Activated CD8-positive, alpha-beta memory T cell treated with anti-CD3 and anti-CD28 coated beads, Interleukin-2, amount 10 ng/mL, durations not matched to agents 7 days and 5 days (primary cell): ENCODE data around the gene PHKG1. TPM values are rescaled to one million over a fixed set of nuclear protein-coding genes. Genes with fewer than 3 reads are reported as not detected.
"Not testable (repeated sequence)": the region's sequence is repeated elsewhere in the genome, so short reads cannot be mapped to it uniquely, and the experiment has no call there.

ENCODE experiments used
- ATAC-seq: fragments of 150-1000 bp; cut with Tn5 transposase; one replicate; pipeline ENCODE4 v1.10.0; 2021; ENCODE audit warnings: moderate library complexity
- CTCF ChIA-PET: fragments of 350-600 bp; sonication (Branson Sonifier 250); formaldehyde crosslinking; loops from one replicate; lab custom pipeline; 2021; ENCODE audit warnings: antibody characterized with exemption; lab: Charles Lee
- DNase-seq: peaks from one replicate; pipeline ENCODE4 v3.0.0-alpha.2; 2020
- H3K27ac Mint-ChIP-seq: one replicate; pipeline ENCODE4 v1.8.0; 2021; ENCODE audit warnings: mild to moderate bottlenecking, mixed read lengths
- H3K27me3 Mint-ChIP-seq: one replicate; pipeline ENCODE4 v1.8.0; 2021; ENCODE audit warnings: mixed read lengths
- H3K36me3 Mint-ChIP-seq: one replicate; pipeline ENCODE4 v1.8.0; 2021; ENCODE audit warnings: mild to moderate bottlenecking, mixed read lengths
- H3K4me1 Mint-ChIP-seq: one replicate; pipeline ENCODE4 v1.8.0; 2021; ENCODE audit warnings: mixed read lengths
- H3K4me3 Mint-ChIP-seq: one replicate; pipeline ENCODE4 v1.8.0; 2021; ENCODE audit warnings: mild to moderate bottlenecking, moderate library complexity, mixed read lengths
- H3K9me3 Mint-ChIP-seq: one replicate; pipeline ENCODE4 v1.8.0; 2022; ENCODE audit warnings: low read depth, mixed read lengths
- total RNA-seq, 2 experiments: library from RNA; stranded (reverse); gene quantifications; one replicate each; pipeline ENCODE4 v1.2.3, GENCODE V29; 2021

Gene PHKG1
- total RNA-seq, 2 experiments from 2014 or later: 1.8 to 2.5 TPM

- Mint-ChIP-seq H3K9me3 (no peaks in the 10 kb centered on the region), H3K27me3 (no peaks in the 10 kb centered on the region), H3K36me3 (peaks cover 10% of the 10 kb centered on the region), H3K27ac (no peak overlapping the region), H3K4me3 (no peak overlapping the region), H3K4me1 (peaks cover 3% of the 10 kb centered on the region)
- CTCF ChIA-PET: interaction anchor here (1.0 kb wide), 1 partner anchor 14 kb away, joined by 6 read pairs; the partner anchor contains the start of gene SUMF2
- DNase-seq (no peak), ATAC-seq (no peak)
Observed at GRCh38 chr7:56078196-56078595, 14.6 kb downstream of the PHKG1 start.

- CTCF ChIA-PET: interaction anchor here (1.0 kb wide), 1 partner anchor 14 kb away, joined by 6 read pairs; the partner anchor contains the start of gene SUMF2
- Mint-ChIP-seq H3K9me3 (no peaks in the 10 kb centered on the region), H3K27ac (no peak overlapping the region), H3K4me3 (no peak overlapping the region), H3K27me3 (no peaks in the 10 kb centered on the region), H3K4me1 (peaks cover 3% of the 10 kb centered on the region), H3K36me3 (peaks cover 14% of the 10 kb centered on the region)
- no peak for ATAC-seq
- no peak for DNase-seq
Observed at GRCh38 chr7:56077681-56078080, 15.1 kb downstream of the PHKG1 start.

GRCh38 chr7:56074371-56074791, 18.4 kb downstream of the PHKG1 start:
- peak; percentile 75 for DNase-seq
- CTCF ChIA-PET: interaction anchor here (0.6 to 3.1 kb wide), 21 partner anchors 9 to 433 kb away, joined by 3 to 20 read pairs (median 6); partner anchors contain the start of genes CCT6A, CHCHD2, PHKG1 and PSPH
- Mint-ChIP-seq H3K4me1 (peaks cover 3% of the 10 kb centered on the region), H3K9me3 (no peaks in the 10 kb centered on the region), H3K27ac (peak overlapping the region; percentile 33), H3K4me3 (no peak overlapping the region), H3K36me3 (peaks cover 20% of the 10 kb centered on the region), H3K27me3 (no peaks in the 10 kb centered on the region)
- ATAC-seq: peak; percentile 83

- H3K36me3 Mint-ChIP-seq: peaks cover 39% of the 10 kb centered on the region
- not testable (repeated sequence) for H3K4me3 Mint-ChIP-seq, H3K9me3 Mint-ChIP-seq, H3K27me3 Mint-ChIP-seq, H3K27ac Mint-ChIP-seq, ATAC-seq, DNase-seq
- CTCF ChIA-PET: interaction anchor here (0.9 to 4.2 kb wide), 5 partner anchors 8 to 425 kb away, joined by 3 to 20 read pairs (median 5); partner anchors contain the start of genes CCT6A and PSPH
- H3K4me1 Mint-ChIP-seq: peaks cover 32% of the 10 kb centered on the region
Observed at GRCh38 chr7:56066376-56066775, 26.4 kb downstream of the PHKG1 start.

- no peaks in the 10 kb centered on the region for H3K9me3 Mint-ChIP-seq
- CTCF ChIA-PET: interaction anchor here (1.0 to 4.2 kb wide), 7 partner anchors 9 to 491 kb away, joined by 3 to 20 read pairs (median 11); partner anchors contain the start of genes CCT6A, CHCHD2, NIPSNAP2 and PSPH
- DNase-seq: peak; percentile 91
- H3K4me3 Mint-ChIP-seq: peak within 1 kb of the TSS; percentile 89
- peak; percentile 95 for ATAC-seq
- peaks cover 48% of the 10 kb centered on the region for H3K36me3 Mint-ChIP-seq
- H3K27ac Mint-ChIP-seq: peak within 1 kb of the TSS; percentile 92
- peaks cover 45% of the 10 kb centered on the region for H3K4me1 Mint-ChIP-seq
- H3K27me3 Mint-ChIP-seq: no peaks in the 10 kb centered on the region
Observed at GRCh38 chr7:56063882-56064625, 28.7 kb downstream of the PHKG1 start, which contains the start of gene SUMF2. Gene SUMF2, plus strand, starts transcription at chr7:56064286. Its CDS starts 26 bp downstream, at chr7:56064312.

GRCh38 chr7:56063500-56063881, 29.3 kb downstream of the PHKG1 start:
- Mint-ChIP-seq H3K4me3 (peak overlapping the region; percentile 89), H3K4me1 (peaks cover 45% of the 10 kb centered on the region), H3K27ac (peak overlapping the region; percentile 92), H3K27me3 (no peaks in the 10 kb centered on the region), H3K9me3 (no peaks in the 10 kb centered on the region), H3K36me3 (peaks cover 50% of the 10 kb centered on the region)
- CTCF ChIA-PET: interaction anchor here (1.7 to 4.2 kb wide), 4 partner anchors 11 to 99 kb away, joined by 6 to 20 read pairs (median 10); partner anchors contain the start of genes CCT6A, NIPSNAP2 and PSPH
- no peak for ATAC-seq
- no peak for DNase-seq

GRCh38 chr7:56062382-56062781, 30.4 kb downstream of the PHKG1 start:
- H3K27me3 Mint-ChIP-seq: no peaks in the 10 kb centered on the region
- peaks cover 57% of the 10 kb centered on the region for H3K36me3 Mint-ChIP-seq
- no peak overlapping the region for H3K4me3 Mint-ChIP-seq
- CTCF ChIA-PET: interaction anchor here (1.0 to 3.8 kb wide), 3 partner anchors 8 to 98 kb away, joined by 3 to 15 read pairs (median 6); partner anchors contain the start of genes CCT6A, NIPSNAP2 and PSPH
- no peak for DNase-seq
- no peaks in the 10 kb centered on the region for H3K9me3 Mint-ChIP-seq
- ATAC-seq: no peak
- H3K4me1 Mint-ChIP-seq: peaks cover 51% of the 10 kb centered on the region
- H3K27ac Mint-ChIP-seq: peak overlapping the region; percentile 82

- DNase-seq (no peak), ATAC-seq (no peak)
- Mint-ChIP-seq H3K36me3 (peaks cover 54% of the 10 kb centered on the region), H3K27me3 (no peaks in the 10 kb centered on the region), H3K27ac (peak overlapping the region; percentile 64), H3K4me3 (no peak overlapping the region), H3K4me1 (peaks cover 53% of the 10 kb centered on the region), H3K9me3 (no peaks in the 10 kb centered on the region)
- CTCF ChIA-PET: interaction anchor here (1.1 kb wide), 1 partner anchor 20 kb away, joined by 5 read pairs; no protein-coding TSS in a partner anchor
Observed at GRCh38 chr7:56053993-56054392, 38.8 kb downstream of the PHKG1 start.

GRCh38 chr7:56053379-56053778, 39.4 kb downstream of the PHKG1 start:
- peaks cover 53% of the 10 kb centered on the region for H3K4me1 Mint-ChIP-seq
- peaks cover 49% of the 10 kb centered on the region for H3K36me3 Mint-ChIP-seq
- DNase-seq (no peak), ATAC-seq (no peak)
- H3K27me3 Mint-ChIP-seq: no peaks in the 10 kb centered on the region
- peak overlapping the region; percentile 46 for H3K27ac Mint-ChIP-seq
- no peaks in the 10 kb centered on the region for H3K9me3 Mint-ChIP-seq
- CTCF ChIA-PET: interaction anchor here (1.1 kb wide), 1 partner anchor 21 kb away, joined by 5 read pairs; no protein-coding TSS in a partner anchor
- H3K4me3 Mint-ChIP-seq: peak overlapping the region; percentile 87

GRCh38 chr7:56051339-56052191, 41.2 kb downstream of the PHKG1 start, which contains the start of the genes CCT6A and PSPH:
Gene CCT6A, plus strand, starts transcription at chr7:56051765. Its CDS starts 84 bp downstream, at chr7:56051849.
Gene PSPH, minus strand, starts transcription at chr7:56051444. Its CDS starts 30,232 bp downstream, at chr7:56021212.
- ATAC-seq: peak; percentile 96

GRCh38 chr7:56051053-56051338, 41.8 kb downstream of the PHKG1 start:
- peak overlapping the region; percentile 87 for H3K4me3 Mint-ChIP-seq
- peaks cover 47% of the 10 kb centered on the region for H3K4me1 Mint-ChIP-seq
- H3K27me3 Mint-ChIP-seq: no peaks in the 10 kb centered on the region
- ATAC-seq (no peak), DNase-seq (no peak)
- peak overlapping the region; percentile 87 for H3K27ac Mint-ChIP-seq
- H3K9me3 Mint-ChIP-seq: no peaks in the 10 kb centered on the region
- peaks cover 33% of the 10 kb centered on the region for H3K36me3 Mint-ChIP-seq
- CTCF ChIA-PET: interaction anchor here (0.6 to 1.9 kb wide), 10 partner anchors 12 to 636 kb away, joined by 3 to 14 read pairs (median 5); partner anchors contain the start of genes CHCHD2, NIPSNAP2 and SUMF2

More at GRCh38 chr7:56051339-56052191, 41.2 kb downstream of the PHKG1 start, which contains the start of the genes CCT6A and PSPH:
- H3K27ac Mint-ChIP-seq: peak within 1 kb of the TSS; percentile 87
- no peaks in the 10 kb centered on the region for H3K27me3 Mint-ChIP-seq
- H3K4me1 Mint-ChIP-seq: peaks cover 50% of the 10 kb centered on the region
- CTCF ChIA-PET: interaction anchor here (0.6 to 1.9 kb wide), 10 partner anchors 11 to 636 kb away, joined by 3 to 14 read pairs (median 5); partner anchors contain the start of genes CHCHD2, NIPSNAP2 and SUMF2
- H3K4me3 Mint-ChIP-seq: peak within 1 kb of the TSS; percentile 87
- H3K36me3 Mint-ChIP-seq: peaks cover 36% of the 10 kb centered on the region
- peak; percentile 93 for DNase-seq
- H3K9me3 Mint-ChIP-seq: no peaks in the 10 kb centered on the region

- H3K27me3 Mint-ChIP-seq, DNase-seq, H3K4me3 Mint-ChIP-seq, CTCF ChIA-PET, ATAC-seq, H3K27ac Mint-ChIP-seq, H3K9me3 Mint-ChIP-seq: not testable (repeated sequence)
- peaks cover 29% of the 10 kb centered on the region for H3K4me1 Mint-ChIP-seq
- H3K36me3 Mint-ChIP-seq: peaks cover 17% of the 10 kb centered on the region
Observed at GRCh38 chr7:56048763-56049162, 44.0 kb downstream of the PHKG1 start.
